HG03558 (cell line): ENCODE measurements around the gene DPYSL4.

Source experiments
- ATAC-seq: cut with Tn5 transposase; IDR thresholded peaks from one replicate; pipeline ENCODE4 v1.9.1; 2021; ENCODE audit warnings: moderate number of reproducible peaks; ENCODE audit not compliant: unreplicated experiment; ENCODE audit errors: extremely low read depth

Gene DPYSL4

DNA sequence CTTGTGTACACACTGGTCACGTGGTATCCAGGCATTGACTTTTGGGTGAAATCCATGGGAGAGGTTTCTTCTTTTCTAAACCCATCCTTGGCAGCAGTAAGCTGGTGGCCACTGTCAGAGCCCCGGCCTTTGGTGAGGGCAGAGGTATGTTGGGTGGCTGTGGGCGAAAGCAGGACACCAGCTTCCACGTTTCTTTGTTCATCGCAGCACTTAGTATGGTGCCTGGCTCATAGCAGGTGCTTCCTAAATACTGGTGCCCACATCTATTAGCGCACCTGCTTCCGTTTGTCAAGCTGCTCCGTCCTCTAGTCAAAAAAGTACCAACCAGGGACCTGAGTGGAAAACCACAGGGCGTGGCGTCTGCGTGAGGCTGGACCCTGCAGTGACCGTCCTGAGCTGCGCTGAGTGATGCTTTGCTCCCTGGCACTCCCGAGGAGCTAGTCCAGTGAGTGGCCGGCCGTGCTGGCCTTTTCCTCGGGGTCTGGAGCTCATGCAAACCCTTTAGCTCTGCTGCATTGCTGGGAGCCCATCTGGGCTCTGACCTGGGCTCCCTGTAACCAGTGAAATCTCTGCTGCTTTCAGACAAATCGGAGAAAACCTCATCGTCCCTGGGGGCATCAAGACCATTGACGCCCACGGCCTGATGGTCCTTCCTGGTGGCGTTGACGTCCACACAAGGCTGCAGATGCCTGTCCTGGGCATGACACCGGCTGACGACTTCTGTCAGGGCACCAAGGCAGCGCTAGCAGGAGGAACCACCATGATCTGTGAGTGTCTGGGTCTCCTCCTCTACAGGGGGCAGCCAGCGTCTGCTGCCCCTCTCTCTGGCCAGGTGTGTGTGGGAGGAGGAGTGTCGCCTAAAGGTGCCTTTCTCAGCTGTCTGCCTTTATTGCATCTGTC is 5.6 kb downstream of the DPYSL4 start:
- no peak for ATAC-seq

GRCh38 chr10:132192991-132193665 is 6.4 kb downstream of the DPYSL4 start:
- ATAC-seq = no peak

DNA sequence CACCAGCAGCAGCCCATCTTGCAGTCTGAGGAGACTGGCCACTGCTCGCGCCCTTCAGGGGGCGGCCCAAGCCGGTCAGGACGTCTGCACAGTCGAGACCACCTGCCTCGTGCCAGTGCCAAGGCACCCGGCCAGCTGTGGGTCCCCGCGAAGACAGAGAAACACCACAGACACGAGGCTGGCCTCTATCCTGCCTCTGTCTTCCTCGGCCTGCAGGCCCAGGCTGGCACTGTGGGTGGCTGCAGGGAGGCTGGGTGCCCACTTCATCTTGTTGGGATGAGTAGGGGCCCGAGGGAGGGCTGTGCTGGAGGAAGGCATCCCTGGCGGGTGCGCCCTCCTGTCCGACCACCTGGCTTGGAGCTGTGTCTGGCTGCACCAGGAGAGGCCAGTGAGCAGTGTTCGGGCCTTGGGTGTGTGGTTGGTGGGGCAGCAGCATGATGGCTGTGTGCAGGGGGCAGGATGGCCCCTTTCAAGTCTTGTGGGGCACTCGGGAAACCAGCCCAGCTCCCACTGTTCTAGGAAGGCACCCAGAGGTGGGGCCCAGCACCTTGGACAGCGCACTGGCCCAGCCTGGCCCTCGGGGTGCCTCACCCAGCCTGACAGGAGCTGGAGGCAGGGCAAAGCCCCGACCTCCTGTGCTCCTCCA is 7.3 kb downstream of the DPYSL4 start:
- ATAC-seq = no peak

DNA sequence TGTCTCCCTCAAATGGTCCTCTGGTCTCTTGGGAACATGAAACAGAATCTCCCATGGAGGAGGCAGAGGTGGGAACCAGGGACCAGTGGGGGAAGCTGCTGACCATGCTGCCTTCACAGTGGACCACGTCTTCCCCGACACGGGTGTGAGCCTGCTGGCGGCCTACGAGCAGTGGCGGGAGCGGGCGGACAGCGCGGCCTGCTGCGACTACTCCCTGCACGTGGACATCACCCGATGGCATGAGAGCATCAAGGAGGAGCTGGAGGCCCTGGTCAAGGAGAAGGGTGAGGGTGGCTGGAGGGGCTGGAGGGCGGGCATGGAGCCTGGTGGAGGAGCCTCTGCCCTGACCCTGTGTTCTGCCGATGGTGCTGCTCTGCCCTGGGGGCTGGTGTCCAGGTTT is 8.0 kb downstream of the DPYSL4 start:
- no peak for ATAC-seq

GRCh38 chr10:132195366-132196075 is 8.8 kb downstream of the DPYSL4 start:
- ATAC-seq = no peak

DNA sequence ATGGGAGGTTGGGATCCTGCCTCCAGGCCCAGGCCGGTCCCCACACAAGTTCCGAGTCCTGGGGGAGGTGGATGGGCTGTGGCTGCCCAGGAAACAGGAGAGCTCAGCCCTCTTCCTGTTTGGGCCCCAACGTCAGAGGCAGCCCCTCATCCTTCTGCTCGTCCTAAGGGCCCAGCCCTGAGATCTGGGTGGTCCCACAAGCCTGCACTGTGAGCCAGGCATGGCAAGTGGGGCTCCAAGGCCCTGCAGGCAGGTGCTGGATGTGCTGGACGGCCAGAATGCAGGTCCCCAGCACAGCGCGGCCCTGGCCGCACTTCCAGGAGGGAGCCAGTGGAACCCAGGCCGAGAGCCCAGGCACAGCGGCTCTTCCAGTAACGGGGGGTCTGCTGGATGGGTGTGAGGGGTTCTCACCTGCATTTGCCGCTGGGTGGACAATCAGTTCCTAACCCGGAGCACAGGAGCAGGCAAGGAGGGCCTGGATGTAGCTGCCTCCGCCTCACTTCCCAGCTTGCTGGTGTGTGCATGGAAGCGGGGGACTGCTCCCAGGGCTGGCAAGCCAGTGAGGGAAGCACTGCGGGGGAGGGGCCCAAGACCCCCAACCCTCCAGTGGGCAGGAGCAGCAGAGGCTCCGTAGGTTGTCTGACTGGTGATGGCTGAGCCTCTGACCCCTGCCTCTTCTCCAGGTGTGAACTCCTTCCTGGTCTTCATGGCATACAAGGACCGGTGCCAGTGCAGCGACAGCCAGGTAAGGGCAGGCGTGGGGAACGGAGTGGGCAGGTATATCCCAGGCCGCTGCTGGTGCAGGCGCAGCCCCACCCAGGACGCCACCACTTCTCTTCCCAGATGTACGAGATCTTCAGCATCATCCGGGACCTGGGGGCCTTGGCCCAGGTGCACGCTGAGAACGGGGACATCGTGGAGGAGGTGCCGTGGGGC is 9.7 kb downstream of the DPYSL4 start:
- no peak for ATAC-seq

GRCh38 chr10:132197271-132198067 is 10.7 kb downstream of the DPYSL4 start:
- no peak for ATAC-seq

DNA sequence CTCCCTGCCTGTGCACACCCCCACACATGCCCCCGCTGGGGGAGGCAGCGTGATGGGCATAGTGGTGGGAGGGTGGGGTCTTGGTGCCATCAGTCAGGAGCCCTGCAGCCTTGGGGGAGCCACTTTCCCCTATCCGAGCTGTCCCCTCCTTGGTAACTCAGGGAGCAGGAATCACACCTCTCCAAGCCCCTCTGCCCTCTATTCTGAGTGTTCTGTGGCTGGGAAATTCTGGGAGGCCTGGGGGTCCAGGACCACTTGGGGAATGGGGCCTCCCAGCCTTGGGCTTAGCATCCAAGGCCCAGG is 11.3 kb downstream of the DPYSL4 start:
- ATAC-seq = no peak

GRCh38 chr10:132198381-132199181 is 11.8 kb downstream of the DPYSL4 start:
- ATAC-seq = no peak

GRCh38 chr10:132199268-132199853 is 12.6 kb downstream of the DPYSL4 start:
- no peak for ATAC-seq

GRCh38 chr10:132199854-132200311 is 13.1 kb downstream of the DPYSL4 start:
- no peak for ATAC-seq

DNA sequence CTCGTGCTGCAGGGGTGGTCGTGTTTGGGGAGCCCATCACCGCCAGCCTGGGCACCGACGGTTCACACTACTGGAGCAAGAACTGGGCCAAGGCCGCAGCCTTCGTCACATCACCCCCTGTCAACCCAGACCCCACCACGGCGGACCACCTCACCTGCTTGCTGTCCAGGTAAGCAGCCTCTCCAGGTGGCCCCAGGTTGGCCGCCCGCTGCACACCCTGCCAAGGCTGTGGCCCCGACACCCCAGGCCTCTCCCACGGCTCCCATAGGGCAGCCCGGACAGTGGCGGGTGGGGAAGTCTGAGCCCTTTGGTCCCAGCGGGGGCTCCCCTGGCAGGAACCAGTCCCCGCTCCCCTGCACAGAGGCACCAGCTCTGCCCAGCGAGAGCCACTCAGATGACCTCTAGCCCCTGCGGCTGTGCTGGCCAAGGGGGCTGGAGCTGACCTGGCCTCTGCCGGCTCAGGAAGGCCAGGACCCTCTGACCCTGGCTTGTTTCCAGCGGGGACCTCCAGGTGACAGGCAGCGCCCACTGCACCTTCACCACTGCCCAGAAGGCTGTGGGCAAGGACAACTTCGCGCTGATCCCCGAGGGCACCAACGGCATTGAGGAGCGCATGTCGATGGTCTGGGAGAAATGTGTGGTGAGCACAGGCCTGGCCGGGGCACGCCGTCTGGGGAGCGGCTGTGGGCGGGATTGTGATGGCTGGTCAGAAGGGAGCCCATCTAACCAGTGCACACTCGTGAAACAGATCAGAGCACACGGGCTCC is 13.8 kb downstream of the DPYSL4 start:
- no peak for ATAC-seq

DNA sequence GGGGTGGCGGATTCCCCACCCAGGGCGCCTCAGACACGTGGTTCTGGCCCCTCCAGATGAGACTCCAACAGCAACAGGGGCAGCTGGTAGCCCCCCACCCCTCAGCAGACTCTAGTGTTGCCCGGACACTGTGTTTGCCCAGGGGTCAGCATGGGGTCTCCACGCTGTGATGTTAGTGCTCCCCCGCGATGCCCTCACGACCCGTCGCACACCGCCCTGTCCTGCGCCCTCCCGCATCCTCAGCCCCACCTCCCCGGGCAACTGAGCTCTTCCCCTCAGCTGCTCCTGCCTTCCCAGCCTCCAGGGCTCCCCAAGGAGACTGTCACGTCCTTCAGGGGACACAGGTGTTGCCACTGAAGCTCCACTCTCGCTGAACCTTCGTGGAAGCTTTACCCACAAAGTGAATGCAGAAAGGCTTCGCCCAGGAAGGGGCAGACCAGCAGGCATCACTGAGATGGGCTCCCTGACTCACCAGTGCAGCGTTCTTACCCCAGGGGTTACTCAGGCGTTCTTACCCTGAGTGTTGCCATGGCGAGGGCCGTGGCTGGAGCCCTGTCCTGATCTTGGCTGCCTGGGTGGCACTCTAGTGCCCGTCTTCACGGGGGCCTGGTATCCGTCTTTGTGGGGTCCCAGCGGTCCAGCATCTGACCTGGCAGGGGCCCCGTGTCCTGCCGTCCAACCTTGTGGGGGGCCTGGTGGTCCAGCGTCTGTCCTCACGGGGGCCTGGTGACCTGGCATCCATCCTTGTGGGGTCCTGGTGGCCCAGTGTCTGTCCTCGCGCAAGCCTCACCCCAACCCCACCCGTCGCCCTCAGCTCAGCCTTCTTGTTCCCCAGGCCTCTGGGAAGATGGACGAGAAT is 14.6 kb downstream of the DPYSL4 start:
- ATAC-seq = no peak

DNA sequence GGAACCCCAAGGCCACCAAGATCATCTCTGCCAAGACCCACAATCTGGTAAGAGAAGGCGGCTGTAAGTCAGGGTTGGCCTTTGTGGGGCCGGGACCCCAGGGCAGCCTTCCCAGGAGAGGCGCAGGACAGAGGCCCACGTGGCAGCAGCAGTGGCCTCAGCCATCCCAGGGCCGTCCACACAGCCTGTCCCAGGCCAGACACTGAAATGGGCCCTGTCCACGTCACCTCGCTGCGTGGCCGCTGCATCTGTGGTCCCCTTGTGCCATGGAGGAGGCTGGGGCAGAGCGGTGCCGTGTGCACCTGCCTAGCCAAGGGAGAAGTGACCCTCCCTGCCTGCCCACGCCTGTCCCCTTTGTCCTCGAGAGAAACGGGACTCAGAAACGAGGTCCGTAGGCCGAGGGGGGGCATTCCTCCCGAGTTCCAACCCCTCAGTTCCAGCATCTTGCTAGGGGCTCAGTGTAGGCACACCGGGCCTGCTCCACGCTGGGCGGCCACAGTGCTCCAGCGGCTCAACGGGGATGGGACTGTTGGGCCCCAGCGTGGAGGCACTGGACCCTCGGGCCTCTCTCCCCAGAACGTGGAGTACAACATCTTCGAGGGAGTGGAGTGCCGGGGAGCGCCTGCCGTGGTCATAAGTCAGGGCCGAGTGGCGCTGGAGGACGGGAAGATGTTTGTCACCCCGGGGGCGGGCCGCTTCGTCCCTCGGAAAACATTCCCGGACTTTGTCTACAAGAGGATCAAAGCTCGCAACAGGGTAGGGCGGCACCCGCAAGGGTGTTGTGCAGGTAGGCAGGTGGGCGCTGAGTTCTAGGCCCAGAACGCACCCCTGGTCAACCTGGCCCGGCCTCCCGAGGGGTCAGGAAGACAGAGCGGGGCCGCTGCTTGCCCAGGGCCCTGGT is 15.6 kb downstream of the DPYSL4 start:
- no peak for ATAC-seq
